Nephron (organoid): ENCODE results near the gene DPH1.

Experiments
- H3K27ac Mint-ChIP-seq, 3 experiments: 2 replicates each; pipeline ENCODE4 v1.8.0; 2020; ENCODE audit warnings: mixed read lengths in 3 of 3, mild to moderate bottlenecking in 2 of 3, moderate library complexity in 1 of 3
- H3K27me3 Mint-ChIP-seq: 2 replicates; pipeline ENCODE4 v1.8.0; 2021; ENCODE audit warnings: low read depth, mild to moderate bottlenecking, moderate library complexity, mixed read lengths
- H3K36me3 Mint-ChIP-seq: 2 replicates; pipeline ENCODE4 v1.8.0; 2020; ENCODE audit warnings: low read depth, mixed read lengths
- H3K4me1 Mint-ChIP-seq: 2 replicates; pipeline ENCODE4 v1.8.0; 2020; ENCODE audit warnings: mixed read lengths
- H3K4me3 Mint-ChIP-seq, 3 experiments: 2 replicates each; pipeline ENCODE4 v1.8.0; 2020; ENCODE audit warnings: mild to moderate bottlenecking in 3 of 3, mixed read lengths in 3 of 3, moderate library complexity in 2 of 3
- H3K9me3 Mint-ChIP-seq: 2 replicates; pipeline ENCODE4 v1.8.0; 2020; ENCODE audit warnings: mixed read lengths
- TF ChIP-seq, protein P1 (sequence below), 3 experiments: fragments of 200-600 bp; sonication (generic); IDR thresholded peaks; one replicate each; pipeline ENCODE4 v1.5.0; 2021; ENCODE audit warnings: antibody characterized with exemption in 3 of 3; ENCODE audit not compliant: unreplicated experiment in 3 of 3

Gene DPH1

DNA sequence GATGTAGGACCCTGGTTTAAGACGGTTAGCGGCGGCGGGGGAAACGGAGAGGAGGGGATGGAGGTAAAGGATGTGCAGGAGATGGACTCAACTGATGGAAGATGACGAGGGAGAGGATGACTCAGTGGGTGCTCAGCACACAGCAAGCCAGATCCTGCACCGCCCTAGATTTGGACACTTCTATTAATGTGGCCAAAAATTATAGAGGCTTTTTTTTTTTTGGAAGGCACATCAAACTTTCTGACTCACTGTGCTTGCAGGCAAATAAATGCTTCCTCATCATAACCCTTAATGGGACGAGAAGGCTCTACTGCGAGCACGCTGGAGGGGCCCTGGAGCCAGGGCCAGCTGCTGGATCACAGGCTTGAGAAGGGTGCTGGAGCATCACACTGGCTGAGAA is 40.8 kb upstream of the DPH1 start:
- no peaks in the 10 kb centered on the region for H3K4me1 Mint-ChIP-seq
- no peak overlapping the region for H3K4me3 Mint-ChIP-seq
- peaks cover 36% of the 10 kb centered on the region for H3K27me3 Mint-ChIP-seq
- TF ChIP-seq, protein P1, sequence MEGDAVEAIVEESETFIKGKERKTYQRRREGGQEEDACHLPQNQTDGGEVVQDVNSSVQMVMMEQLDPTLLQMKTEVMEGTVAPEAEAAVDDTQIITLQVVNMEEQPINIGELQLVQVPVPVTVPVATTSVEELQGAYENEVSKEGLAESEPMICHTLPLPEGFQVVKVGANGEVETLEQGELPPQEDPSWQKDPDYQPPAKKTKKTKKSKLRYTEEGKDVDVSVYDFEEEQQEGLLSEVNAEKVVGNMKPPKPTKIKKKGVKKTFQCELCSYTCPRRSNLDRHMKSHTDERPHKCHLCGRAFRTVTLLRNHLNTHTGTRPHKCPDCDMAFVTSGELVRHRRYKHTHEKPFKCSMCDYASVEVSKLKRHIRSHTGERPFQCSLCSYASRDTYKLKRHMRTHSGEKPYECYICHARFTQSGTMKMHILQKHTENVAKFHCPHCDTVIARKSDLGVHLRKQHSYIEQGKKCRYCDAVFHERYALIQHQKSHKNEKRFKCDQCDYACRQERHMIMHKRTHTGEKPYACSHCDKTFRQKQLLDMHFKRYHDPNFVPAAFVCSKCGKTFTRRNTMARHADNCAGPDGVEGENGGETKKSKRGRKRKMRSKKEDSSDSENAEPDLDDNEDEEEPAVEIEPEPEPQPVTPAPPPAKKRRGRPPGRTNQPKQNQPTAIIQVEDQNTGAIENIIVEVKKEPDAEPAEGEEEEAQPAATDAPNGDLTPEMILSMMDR (IDR thresholded peaks at IDR 0.05; ENCODE audit: unreplicated experiment in 3 of 3): no peak
- H3K36me3 Mint-ChIP-seq: no peaks in the 10 kb centered on the region
- no peaks in the 10 kb centered on the region for H3K9me3 Mint-ChIP-seq
- no peak overlapping the region for H3K27ac Mint-ChIP-seq

DNA sequence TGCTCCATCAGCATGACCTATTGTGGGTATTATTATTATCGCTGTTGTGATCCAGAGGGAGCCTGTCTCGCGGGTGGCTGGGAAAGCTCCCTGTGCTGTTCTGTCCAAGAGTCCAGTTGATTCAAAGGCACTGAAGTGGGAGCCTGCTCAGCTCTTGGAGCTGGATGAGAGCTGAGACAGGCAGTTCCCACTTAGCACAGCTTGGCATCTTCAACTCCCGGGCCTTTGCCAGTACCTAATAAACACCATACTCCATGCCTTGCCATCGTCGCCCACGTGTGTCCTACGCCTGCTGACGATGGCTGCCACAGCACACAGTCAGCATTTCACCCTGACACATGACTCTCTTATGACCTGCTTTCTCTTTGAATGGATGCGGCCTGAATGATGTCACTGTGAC is 37.4 kb upstream of the DPH1 start:
- H3K27ac Mint-ChIP-seq: no peak overlapping the region
- H3K9me3 Mint-ChIP-seq: no peaks in the 10 kb centered on the region
- TF ChIP-seq, protein P1 (IDR thresholded peaks at IDR 0.05; ENCODE audit: unreplicated experiment in 3 of 3): no peak
- H3K4me3 Mint-ChIP-seq: no peak overlapping the region
- H3K36me3 Mint-ChIP-seq: no peaks in the 10 kb centered on the region
- H3K27me3 Mint-ChIP-seq: peaks cover 47% of the 10 kb centered on the region
- H3K4me1 Mint-ChIP-seq: peaks cover 23% of the 10 kb centered on the region

DNA sequence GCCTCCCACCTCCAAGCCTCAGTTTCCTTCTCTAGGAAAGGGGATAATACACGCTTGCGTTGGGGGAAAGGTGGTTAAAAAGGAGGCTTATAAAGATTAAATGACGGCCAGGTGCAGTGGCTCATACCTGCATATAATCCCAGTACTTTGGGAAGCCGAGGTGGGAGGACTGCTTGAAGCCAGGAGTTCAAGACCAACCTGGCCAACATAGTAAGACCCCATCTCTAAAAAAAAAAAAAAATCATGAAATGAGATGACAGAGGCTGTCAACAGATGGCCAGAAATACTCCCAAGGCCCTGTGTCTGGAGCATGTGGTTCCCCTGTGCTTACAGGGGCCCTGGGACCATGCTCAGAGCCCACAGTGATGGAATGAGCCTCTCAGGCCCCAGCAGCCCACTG is 35.2 kb upstream of the DPH1 start:
- Mint-ChIP-seq H3K36me3 (no peaks in the 10 kb centered on the region), H3K4me3 (no peak overlapping the region), H3K27me3 (peaks cover 37% of the 10 kb centered on the region), H3K4me1 (peaks cover 33% of the 10 kb centered on the region), H3K9me3 (no peaks in the 10 kb centered on the region), H3K27ac (peak overlapping the region in 1 of 3 experiments; percentile 35)
- TF ChIP-seq, protein P1 (IDR thresholded peaks at IDR 0.05; ENCODE audit: unreplicated experiment in 3 of 3): no peak

DNA sequence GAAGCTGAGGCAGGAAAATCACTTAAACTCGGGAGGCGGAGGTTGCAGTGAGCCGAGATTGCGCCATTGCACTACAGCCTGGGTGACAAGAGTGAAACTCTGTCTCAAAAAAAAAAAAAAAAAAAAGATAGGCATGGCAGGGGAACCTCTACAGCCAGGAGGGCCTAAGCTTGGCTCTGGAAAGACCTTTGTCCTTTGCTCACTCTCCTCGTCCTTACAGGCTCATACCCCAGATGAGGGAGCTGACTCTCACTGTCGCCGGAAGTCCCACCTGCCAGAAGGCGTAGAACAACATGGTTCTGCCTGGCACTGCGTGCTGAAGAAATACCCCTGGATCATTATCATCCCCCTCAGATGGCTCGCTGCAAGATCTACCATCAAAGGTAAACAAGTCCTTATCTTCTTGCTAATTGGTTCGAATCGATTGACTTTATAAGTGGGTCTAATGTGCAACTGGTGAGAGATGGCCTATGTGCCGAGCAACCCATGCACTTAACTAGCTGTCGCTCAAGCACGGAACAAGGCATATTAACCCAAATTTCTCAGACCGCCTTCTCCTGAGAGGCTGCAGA is 34.5 kb upstream of the DPH1 start:
- Mint-ChIP-seq H3K9me3 (no peaks in the 10 kb centered on the region), H3K27ac (peak overlapping the region; percentile 65 to 97 (median 69)), H3K36me3 (no peaks in the 10 kb centered on the region), H3K4me1 (peaks cover 38% of the 10 kb centered on the region), H3K4me3 (peak overlapping the region in 2 of 3 experiments; percentile 49 to 51), H3K27me3 (peaks cover 37% of the 10 kb centered on the region)
- TF ChIP-seq, protein P1 (IDR thresholded peaks at IDR 0.05; ENCODE audit: unreplicated experiment in 3 of 3): no peak

DNA sequence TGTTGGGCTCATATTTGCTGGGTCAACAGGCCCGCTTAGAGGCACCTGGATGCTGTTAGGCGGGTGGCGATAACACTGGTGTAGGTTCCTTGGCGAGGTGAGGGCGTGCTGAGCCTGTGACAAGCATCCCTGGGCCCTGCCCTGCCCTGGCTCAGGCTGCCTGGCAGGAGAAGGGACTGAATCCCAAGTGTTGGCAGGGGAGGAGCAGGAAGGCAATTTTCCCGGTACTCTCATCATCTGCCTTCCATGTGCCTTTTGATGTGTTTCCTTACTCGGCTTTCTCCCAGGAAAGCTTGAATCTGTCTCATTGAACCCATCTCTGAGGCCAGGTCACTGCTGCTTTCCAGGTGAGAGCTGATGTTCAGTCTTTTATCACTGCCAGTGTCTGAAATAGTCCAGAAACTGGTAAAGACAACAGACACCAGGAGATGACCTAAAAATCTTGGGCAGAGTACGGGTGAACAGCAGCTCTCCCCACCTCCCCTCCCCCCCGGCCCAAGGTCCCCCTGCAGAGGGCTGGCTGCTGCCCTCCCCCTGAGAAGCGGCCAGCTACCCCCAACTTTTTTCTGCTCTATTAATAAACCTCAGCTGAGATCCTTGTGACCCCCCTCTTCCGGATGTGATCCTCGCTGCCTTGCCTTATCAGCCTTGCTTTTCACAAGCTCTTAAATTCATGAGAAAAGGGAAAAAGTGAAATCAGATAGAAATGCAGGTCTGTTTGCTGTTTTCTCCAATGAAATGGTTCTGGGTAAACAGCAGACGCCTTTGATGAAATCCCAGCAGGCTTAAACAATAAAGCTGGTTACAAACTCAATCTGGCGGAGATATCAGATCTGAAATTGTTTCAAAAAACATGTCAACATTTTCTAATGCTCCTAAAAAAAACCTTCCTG is 33.8 kb upstream of the DPH1 start:
- Mint-ChIP-seq H3K4me1 (peaks cover 38% of the 10 kb centered on the region), H3K27ac (peak overlapping the region; percentile 65 to 97 (median 69)), H3K4me3 (peak overlapping the region in 2 of 3 experiments; percentile 29 to 49), H3K36me3 (no peaks in the 10 kb centered on the region), H3K9me3 (no peaks in the 10 kb centered on the region), H3K27me3 (peaks cover 32% of the 10 kb centered on the region)
- TF ChIP-seq, protein P1 (IDR thresholded peaks at IDR 0.05; ENCODE audit: unreplicated experiment in 3 of 3): no peak
